GM12878 (cell line): ENCODE data around the gene DTX1. TPM values are rescaled to one million over a fixed set of nuclear protein-coding genes. Genes with fewer than 3 reads are reported as not detected.

ENCODE experiments used
- ATAC-seq: fragments of 200-7000 bp; cut with Tn5 transposase; 3 replicates; pipeline ENCODE4 v1.9.1; 2020; ENCODE audit warnings: mild to moderate bottlenecking, moderate library complexity
- BruUV-seq: library from RNA; stranded (reverse); fragments of 400-500 nt; replicated peaks from 2 replicates; lab custom pipeline; 2021; lab: Mats Ljungman, UMichigan
- CTCF ChIA-PET: fragments of 300-600 bp; sonication (Branson Sonifier 250); formaldehyde crosslinking; extraction: SDS; loops from one replicate; lab custom pipeline; 2021; ENCODE audit warnings: inconsistent platforms; lab: Yijun Ruan, JAX
- POLR2A ChIA-PET: fragments of 350-600 bp; formaldehyde crosslinking; extraction: SDS; loops from one replicate; lab custom pipeline; 2021; ENCODE audit warnings: inconsistent platforms; lab: Charles Lee
- RAD21 ChIA-PET: fragments of 300-600 bp; sonication (Branson Sonifier 250); formaldehyde crosslinking; loops from one replicate; lab custom pipeline; 2023; ENCODE audit warnings: antibody characterized with exemption; ENCODE audit not compliant: unreplicated experiment; lab: Charles Lee
- SMC1A ChIA-PET: fragments of 300-600 bp; sonication (Branson Sonifier 250); formaldehyde crosslinking; loops from one replicate; lab custom pipeline; 2023; ENCODE audit not compliant: unreplicated experiment, uncharacterized antibody; lab: Charles Lee
- DNase-seq: peaks from one replicate; pipeline ENCODE4 v3.0.0-alpha.2; 2011; ENCODE audit warnings: low read depth, low spot score
- FAIRE-seq: peaks from 3 replicates; lab custom pipeline; 2011; peaks lifted over from hg19 to GRCh38; lab: Jason Lieb, UNC
- H2AFZ ChIP-seq: 2 replicates; pipeline ENCODE4 v1.6.0; 2011; ENCODE audit warnings: low read depth, low read length, control low read depth; ENCODE audit not compliant: control insufficient read depth
- H3K27ac ChIP-seq: 2 replicates; pipeline ENCODE4 v1.5.1; 2011; ENCODE audit warnings: control low read depth; ENCODE audit not compliant: control insufficient read depth, insufficient read depth
- H3K27me3 ChIP-seq, 2 experiments: replicated peaks in 1 of 2; 2 replicates each; pipeline versions ENCODE4 v1.6.0 to v1.6.1; 2011; ENCODE audit warnings: low read length in 1 of 2; ENCODE audit not compliant: control insufficient read depth in 2 of 2, insufficient read depth in 2 of 2
- H3K36me3 ChIP-seq, 2 experiments: 2 replicates each; pipeline ENCODE4 v1.5.1; 2011; ENCODE audit warnings: low read length in 1 of 2; ENCODE audit not compliant: control insufficient read depth in 2 of 2, insufficient read depth in 2 of 2
- H3K4me1 ChIP-seq: 2 replicates; pipeline ENCODE4 v1.6.1; 2011; ENCODE audit warnings: mild to moderate bottlenecking, low read length, moderate library complexity, mixed read lengths; ENCODE audit not compliant: control insufficient read depth, insufficient read depth
- H3K4me2 ChIP-seq: 2 replicates; pipeline ENCODE4 v1.6.0; 2011; ENCODE audit warnings: control low read depth; ENCODE audit not compliant: control insufficient read depth, insufficient read depth
- H3K4me3 ChIP-seq: fragments of 200-600 bp; sonication (generic); 2 replicates; pipeline ENCODE4 v1.5.1; 2016
- H3K79me2 ChIP-seq: 2 replicates; pipeline ENCODE4 v1.6.0; 2011; ENCODE audit warnings: low read length; ENCODE audit not compliant: control insufficient read depth, insufficient read depth
- H3K9ac ChIP-seq: 2 replicates; pipeline ENCODE4 v1.8.0; 2011; ENCODE audit warnings: low read length, control low read depth, mixed read lengths; ENCODE audit not compliant: control insufficient read depth, insufficient read depth
- H3K9me3 ChIP-seq: replicated peaks from 3 replicates; pipeline ENCODE4 v1.5.1; 2011; ENCODE audit warnings: mild to moderate bottlenecking, low read length; ENCODE audit not compliant: control insufficient read depth, insufficient read depth
- H4K20me1 ChIP-seq: 2 replicates; pipeline ENCODE4 v1.6.0; 2011; ENCODE audit not compliant: control insufficient read depth, insufficient read depth
- BHLHE40 ChIP-seq, 2 experiments: fragments of 450-650 bp in 1 of 2; IDR thresholded peaks; 2 replicates each; pipeline ENCODE4 v1.6.1; 2011 to 2017; ENCODE audit warnings: low read depth in 2 of 2, borderline replicate concordance in 1 of 2, improper control_type of control experiment in 1 of 2, low read length in 1 of 2, mild to moderate bottlenecking in 1 of 2
- CREB1 ChIP-seq: IDR thresholded peaks from 2 replicates; pipeline ENCODE4 v1.6.1; 2012; ENCODE audit warnings: low read depth, mild to moderate bottlenecking, inconsistent platforms
- CUX1 ChIP-seq: IDR thresholded peaks from 2 replicates; pipeline ENCODE4 v1.6.1; 2012; ENCODE audit warnings: improper control_type of control experiment, low read depth, low read length; ENCODE audit not compliant: insufficient replicate concordance
- EGR1 ChIP-seq, 2 experiments: IDR thresholded peaks; 1 replicate in 1 of 2; 2 replicates in 1 of 2; pipeline ENCODE4 v1.6.1; 2011 to 2012; ENCODE audit warnings: low read depth in 2 of 2, low read length in 2 of 2, borderline replicate concordance in 1 of 2, mild to moderate bottlenecking in 1 of 2, moderate library complexity in 1 of 2
- FOS ChIP-seq: IDR thresholded peaks from 3 replicates; pipeline ENCODE4 v1.6.1; 2011; ENCODE audit warnings: borderline replicate concordance; ENCODE audit not compliant: insufficient read length; ENCODE audit errors: extremely low read depth
- LARP7 ChIP-seq: fragments of 450-650 bp; IDR thresholded peaks from 2 replicates; pipeline ENCODE4 v1.6.1; 2017; ENCODE audit warnings: mild to moderate bottlenecking
- STAT1 ChIP-seq: fragments of 450-650 bp; conservative IDR thresholded peaks from 2 replicates; pipeline ENCODE4 v1.6.1; 2014; ENCODE audit warnings: antibody characterized with exemption, mild to moderate bottlenecking
- USF1 ChIP-seq: IDR thresholded peaks from 2 replicates; pipeline ENCODE4 v1.6.1; 2011; ENCODE audit warnings: borderline replicate concordance, low read depth, mild to moderate bottlenecking, moderate library complexity, mixed read lengths, low read length; ENCODE audit not compliant: insufficient read depth; ENCODE audit errors: extremely low read length
- ZBTB33 ChIP-seq: fragments of 450-650 bp; IDR thresholded peaks from 2 replicates; pipeline ENCODE4 v1.6.1; 2017; ENCODE audit warnings: mild to moderate bottlenecking
- WGBS: methylation state at CpG from one replicate; pipeline ENCODE4 v1.1.6; 2016; ENCODE audit warnings: low lambda C conversion rate; ENCODE audit not compliant: insufficient replicate concordance, insufficient coverage; ENCODE audit errors: missing lambda C conversion rate; 5-methylcytosine and 5-hydroxymethylcytosine counted together
- in situ Hi-C: fragments of 300-500 bp; cut with MboI; formaldehyde crosslinking; loops from 9 replicates; pipeline ENCODE4 v1.14.3; 2018; ENCODE audit warnings: mixed read lengths
- intact Hi-C: fragments of 100-400 bp; cut with micrococcal nuclease; formaldehyde crosslinking; loops from one replicate; pipeline ENCODE4 v1.14.2; 2022; ENCODE audit not compliant: unreplicated experiment
- polyA plus RNA-seq, 11 experiments: library from polyadenylated mRNA; depleted of rRNA in 4 of 11; unstranded in 6 of 11; stranded (reverse) in 5 of 11; fragments of >200 nt; fragmentation: Nextera tagmentation in 4 of 11; fragmentation: Illumina TruSeq in 1 of 11; extraction: Ambion mirVana in 4 of 11; extraction: Trizol in 1 of 11; gene quantifications; 1 replicate in 1 of 11; 2 replicates in 10 of 11; pipeline versions ENCODE4 v1.2.1 to v1.2.3, GENCODE V29; 2011 to 2016; ENCODE audit warnings: inconsistent platforms in 2 of 11, missing spikeins in 2 of 11, low read depth in 1 of 11
- total RNA-seq, 4 experiments: library from RNA; depleted of rRNA in 3 of 4; stranded (reverse); fragments of >200 nt in 3 of 4; fragmentation: Illumina TruSeq in 1 of 4; extraction: Trizol in 1 of 4; gene quantifications; 2 replicates each; pipeline versions ENCODE4 v1.2.1 to v1.2.3, GENCODE V29; 2013 to 2021

Gene DTX1
- total and polyA plus RNA-seq, 10 of the 15 experiments (the other 5 are each of a cell fraction or from before 2014, with no cell fraction given), result 0.09 to 2.8 (median 0.66) TPM

- TF ChIP-seq ZBTB33, result no peak
- no peak for TF ChIP-seq CUX1
- no peak for TF ChIP-seq EGR1 (IDR thresholded peaks at IDR 0.05; ENCODE audit: borderline replicate concordance in 1 of 2, low read depth in 2 of 2, low read length in 2 of 2)
- no peak for TF ChIP-seq BHLHE40 (IDR thresholded peaks at IDR 0.05; ENCODE audit: borderline replicate concordance in 1 of 2, low read depth in 2 of 2, low read length in 1 of 2)
- TF ChIP-seq LARP7, result no peak
- no peak for TF ChIP-seq FOS
- no peak for TF ChIP-seq CREB1
- TF ChIP-seq STAT1, result no peak
- TF ChIP-seq USF1, result no peak
- H3K9me3 ChIP-seq, result no peaks in the 10 kb centered on the region
- DNase-seq (no peak), ATAC-seq (no peak), FAIRE-seq (no peak)
- in situ Hi-C loops, result no loop called here
- H3K79me2 ChIP-seq, result peaks cover 4% of the 10 kb centered on the region
- no peak overlapping the region for H3K4me2 ChIP-seq
- H3K9ac ChIP-seq, result no peak overlapping the region
- H3K4me1 ChIP-seq, result peaks cover 50% of the 10 kb centered on the region
- ChIA-PET CTCF (interaction anchor here (1.1 to 9.5 kb wide), 5 partner anchors 17 to 88 kb away, joined by 3 to 98 read pairs (median 13); partner anchors contain the start of gene OAS2), RAD21 (interaction anchor here (0.6 to 9.1 kb wide), 8 partner anchors 5 to 1138 kb away, joined by 3 to 84 read pairs (median 6); no protein-coding TSS in a partner anchor), SMC1A (interaction anchor here (0.8 to 4.8 kb wide), 6 partner anchors 8 to 32 kb away, joined by 3 to 29 read pairs (median 10); no protein-coding TSS in a partner anchor), POLR2A (interaction anchor here (0.8 to 5.6 kb wide), 4 partner anchors 8 to 34 kb away, joined by 4 to 41 read pairs (median 10); no protein-coding TSS in a partner anchor)
- no peaks in the 10 kb centered on the region; a peak in 2 of 4 replicates for H3K36me3 ChIP-seq
- H3K27ac ChIP-seq, result no peak overlapping the region
- H3K4me3 ChIP-seq, result no peak overlapping the region
- no peak overlapping the region for H2AFZ ChIP-seq
- H3K27me3 ChIP-seq, result no peaks in the 10 kb centered on the region
- intact Hi-C loops, result no loop called here
- 70% methylated on average over 13 of the region's 13 CpGs for WGBS
- no peaks in the 10 kb centered on the region for H4K20me1 ChIP-seq
- BruUV-seq, result no TSS peak
Measured at GRCh38 chr12:113066813-113067400, 10.4 kb downstream of the DTX1 start.
